NOMO-1 (cell line): ENCODE data around the gene ADH1C.
"Not testable (repeated sequence)": the region's sequence is repeated elsewhere in the genome, so short reads cannot be mapped to it uniquely, and the experiment has no call there.

ENCODE experiments used
- DNase-seq, 2 experiments: peaks; one replicate each; lab custom pipeline; 2025; ENCODE audit not compliant: unreplicated experiment in 2 of 2; lab: John Stamatoyannopoulos, UW

Gene ADH1C

DNA sequence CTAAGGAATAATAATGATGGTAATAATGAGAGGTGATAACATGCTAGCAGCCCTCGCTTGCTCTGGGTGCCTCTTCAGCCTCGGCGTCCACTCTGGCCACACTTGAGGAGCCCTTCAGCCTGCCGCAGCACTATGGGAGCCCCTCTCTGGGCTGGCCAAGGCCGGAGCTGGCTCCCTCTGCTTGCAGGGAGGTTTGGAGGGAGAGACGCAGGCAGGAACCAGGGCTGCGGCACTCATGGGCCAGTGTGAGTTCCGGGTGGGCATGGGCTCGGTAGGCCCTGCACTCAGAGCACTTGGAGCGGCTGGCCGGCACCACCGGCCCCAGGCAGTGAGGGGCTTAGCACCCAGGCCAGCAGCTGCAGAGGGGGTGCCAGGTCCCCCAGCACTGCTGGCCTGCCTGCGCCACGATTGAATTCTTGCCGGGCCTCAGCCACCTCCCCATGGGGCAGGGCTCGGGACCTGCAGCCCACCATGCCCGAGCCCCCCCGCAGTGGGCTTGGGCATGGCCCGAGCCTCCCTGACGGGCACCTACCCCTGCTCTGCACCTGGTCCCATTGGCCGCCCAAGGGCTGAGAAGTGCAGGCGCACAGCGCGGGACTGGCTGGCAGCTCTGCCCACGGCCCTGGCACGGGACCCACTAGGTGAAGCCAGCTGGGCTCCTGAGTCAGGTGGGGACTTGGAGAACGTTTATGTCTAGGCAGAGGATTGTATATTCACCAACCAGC lies 7.1 kb upstream of the ADH1C start:
- no peak for DNase-seq

DNA sequence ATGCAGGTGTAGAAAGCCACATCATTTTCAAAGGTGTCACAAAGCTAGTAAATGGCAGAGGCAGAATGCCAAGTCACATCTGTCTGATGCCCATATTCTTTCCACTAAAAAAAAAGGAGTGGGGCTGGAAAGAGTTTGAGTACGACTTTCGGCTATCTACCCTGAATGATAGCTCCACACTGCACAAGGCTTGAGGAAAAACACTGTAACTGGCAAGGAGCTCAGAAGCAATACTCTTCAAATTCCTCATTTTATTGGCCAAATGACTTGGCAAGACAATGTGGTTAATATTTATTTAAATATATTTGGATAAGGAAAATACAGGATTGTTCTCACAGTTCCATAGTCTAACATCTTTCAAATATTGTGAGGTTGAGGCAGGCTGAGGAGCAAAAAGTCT lies 5.4 kb upstream of the ADH1C start:
- DNase-seq: no peak

GRCh38 chr4:99356992-99357391 lies 4.4 kb upstream of the ADH1C start:
- DNase-seq: no peak

- not testable (repeated sequence) for DNase-seq
Observed at GRCh38 chr4:99356149-99356548, 3.6 kb upstream of the ADH1C start.

- DNase-seq: no peak
Observed at GRCh38 chr4:99351487-99351886, 1.1 kb downstream of the ADH1C start.

DNA sequence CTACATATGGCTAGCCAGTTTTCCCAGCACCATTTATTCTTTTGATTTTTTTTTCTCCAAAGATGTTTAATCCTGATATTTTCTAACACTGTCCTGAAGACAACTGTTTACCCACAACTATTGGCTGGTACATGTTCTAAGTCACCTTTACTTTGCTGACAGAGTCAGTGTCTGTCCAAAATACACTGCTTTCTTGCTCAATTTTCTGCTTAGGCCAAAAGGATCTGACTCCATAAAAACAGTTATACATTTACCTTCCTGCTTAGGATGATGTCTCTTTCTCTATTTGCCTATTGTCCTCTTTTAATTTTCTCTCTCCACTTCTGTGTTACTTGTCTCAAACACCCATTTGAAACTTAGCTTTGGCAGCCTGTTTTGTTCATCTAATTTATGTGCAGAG lies 3.2 kb downstream of the ADH1C start:
- no peak for DNase-seq

GRCh38 chr4:99342624-99343023 lies 9.9 kb downstream of the ADH1C start:
- DNase-seq: not testable (repeated sequence)

DNA sequence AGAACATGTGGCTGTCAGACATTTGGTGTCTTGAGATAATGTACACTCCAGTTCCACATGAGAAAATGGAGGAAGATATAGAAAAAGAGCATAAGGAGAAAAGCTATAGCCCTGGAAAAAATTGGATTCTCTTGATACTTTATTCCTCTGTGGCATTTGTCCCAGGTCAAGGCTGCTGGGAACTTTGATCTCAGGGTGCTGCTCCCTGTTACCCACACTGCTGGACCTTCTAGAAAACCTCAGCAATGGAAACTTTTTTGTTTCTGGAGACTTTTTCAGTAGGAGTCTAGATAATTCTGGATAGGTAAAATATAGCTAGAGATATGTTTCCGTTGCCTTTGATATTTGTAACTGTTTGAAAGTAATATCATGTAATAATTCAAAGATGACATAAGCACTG lies 11.1 kb downstream of the ADH1C start:
- no peak for DNase-seq

- no peak for DNase-seq
Observed at GRCh38 chr4:99339172-99339571, 13.4 kb downstream of the ADH1C start.

DNA sequence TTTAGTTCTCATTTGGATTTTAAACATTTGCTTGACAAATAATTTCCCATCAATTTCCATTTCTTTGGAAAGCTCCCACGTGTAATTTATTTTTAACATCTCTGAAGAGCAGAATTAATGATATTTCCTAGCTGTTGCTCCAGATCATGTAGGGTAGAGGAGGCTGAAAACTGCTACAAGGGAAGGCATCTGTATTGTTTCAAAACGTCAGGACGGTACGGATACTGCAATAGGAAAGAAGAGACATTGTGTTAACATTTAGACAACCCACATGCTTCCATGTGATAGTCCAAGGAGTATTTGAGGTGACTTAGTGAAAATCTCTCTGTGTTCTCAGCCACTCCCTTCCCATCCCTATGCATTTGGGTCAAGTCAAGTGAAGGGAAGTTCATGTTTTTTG lies 16.0 kb downstream of the ADH1C start:
- DNase-seq: no peak

DNA sequence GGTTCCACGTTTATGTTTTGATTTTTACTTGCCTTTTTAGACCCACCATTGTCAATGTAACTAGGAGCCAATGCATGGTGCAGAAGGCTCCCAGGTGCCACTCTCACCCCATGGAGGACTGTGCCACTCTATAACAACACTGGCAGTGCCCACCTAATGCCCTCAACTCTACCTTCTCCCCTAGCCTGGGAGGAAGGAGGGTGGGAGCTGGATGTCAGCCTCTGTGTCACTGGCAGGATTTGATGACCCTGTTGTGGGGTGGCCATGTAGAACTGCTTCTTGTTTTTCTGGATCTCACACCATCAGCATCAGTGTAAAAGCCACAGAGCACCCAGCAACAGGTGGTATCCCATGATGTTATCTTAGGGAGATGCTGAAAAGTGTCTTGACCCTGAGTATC lies 17.7 kb downstream of the ADH1C start:
- DNase-seq: no peak

- DNase-seq: no peak
Observed at GRCh38 chr4:99330648-99331047, 21.9 kb downstream of the ADH1C start.

DNA sequence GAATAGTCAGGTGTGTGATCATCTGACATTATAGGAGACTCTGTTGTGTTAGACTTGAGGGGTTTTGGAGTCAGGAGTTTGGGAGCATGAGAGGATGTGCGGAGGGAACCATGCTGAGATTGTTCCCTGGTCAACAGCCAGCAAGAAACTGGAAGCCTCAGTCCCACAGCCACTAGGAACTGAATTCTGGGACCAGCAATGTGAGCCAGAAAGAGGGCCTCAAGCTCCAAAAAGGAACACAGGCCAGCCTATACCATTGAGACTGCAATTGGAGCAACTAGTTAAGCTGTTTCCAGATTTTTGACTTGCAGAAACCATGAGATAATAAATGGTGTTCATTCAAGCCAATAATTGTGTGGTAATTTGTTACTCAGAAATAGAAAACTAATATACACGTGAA lies 22.7 kb downstream of the ADH1C start:
- no peak for DNase-seq

GRCh38 chr4:99324979-99325378 lies 27.6 kb downstream of the ADH1C start:
- no peak for DNase-seq

DNA sequence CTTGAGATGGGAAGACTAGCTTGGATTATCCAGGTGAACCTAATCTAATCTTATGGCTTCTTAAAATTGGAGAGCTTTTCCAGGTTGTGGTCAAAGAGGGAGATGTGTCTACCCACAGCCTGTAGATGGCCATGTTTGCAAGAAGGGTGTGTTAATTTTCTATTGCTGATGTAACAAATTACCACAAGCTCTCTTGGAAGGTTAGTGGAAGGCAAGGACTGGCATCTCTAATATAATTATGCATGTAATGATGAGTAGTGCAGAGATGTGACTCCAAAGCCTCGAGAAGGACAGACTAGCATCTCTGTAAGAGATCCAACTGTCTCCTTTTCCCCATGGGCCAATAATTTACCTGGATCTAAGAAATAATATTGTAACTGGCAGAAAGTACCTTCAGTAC lies 28.2 kb downstream of the ADH1C start:
- no peak for DNase-seq

GRCh38 chr4:99323756-99324155 lies 28.8 kb downstream of the ADH1C start:
- DNase-seq: no peak

DNA sequence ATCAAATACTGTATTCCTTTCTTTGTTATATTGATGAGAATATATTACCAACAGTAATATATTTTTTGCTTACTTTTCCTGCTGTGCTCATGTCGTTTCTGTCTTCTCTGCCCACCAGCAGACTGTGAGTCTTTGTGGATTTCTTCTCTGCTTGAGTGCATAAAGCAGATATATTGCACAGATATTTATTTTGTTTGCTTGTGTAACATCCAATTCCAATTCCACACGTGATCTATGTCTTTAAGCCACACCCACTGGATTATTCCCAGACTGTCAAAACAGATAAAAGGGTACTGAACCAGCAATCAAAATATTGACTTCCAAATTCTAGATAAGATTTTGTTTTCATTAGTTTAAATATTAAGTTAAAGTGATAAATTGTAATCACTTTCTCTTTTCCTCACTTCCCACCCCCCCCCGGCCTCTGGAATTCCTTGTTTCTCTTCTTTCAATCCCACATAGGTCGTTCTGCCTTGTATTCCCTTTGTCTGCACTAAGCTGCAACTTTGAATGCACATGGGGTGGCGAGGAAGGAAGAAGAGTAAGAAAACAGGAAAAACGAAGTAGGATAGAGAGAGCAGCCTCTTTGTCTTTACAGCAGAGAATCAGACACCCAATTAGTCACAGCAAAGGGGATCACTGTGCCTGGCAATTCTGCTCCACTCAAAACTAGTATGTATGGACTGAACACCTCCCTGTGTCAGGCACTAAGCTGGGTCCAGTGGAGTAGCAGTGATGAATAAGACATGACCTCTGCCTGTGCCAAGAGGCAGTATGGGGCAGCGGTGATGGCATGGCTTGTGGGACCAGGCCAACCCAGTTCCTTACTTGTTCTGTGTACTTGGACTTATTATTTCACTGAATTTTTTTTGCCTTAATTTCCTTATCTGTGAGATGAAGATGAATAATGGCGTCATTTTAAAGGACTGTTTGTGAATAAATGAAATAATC lies 31.0 kb downstream of the ADH1C start, which contains the start of gene ADH1B:
Gene ADH1B, minus strand, starts transcription at position 161 of the 951 bp plus-strand sequence. Its CDS starts 70 bp downstream, at position 91.
- no peak for DNase-seq

- DNase-seq: not testable (repeated sequence)
Observed at GRCh38 chr4:99317811-99318210, 34.7 kb downstream of the ADH1C start.

GRCh38 chr4:99317354-99317753 lies 35.2 kb downstream of the ADH1C start:
- DNase-seq: no peak

DNA sequence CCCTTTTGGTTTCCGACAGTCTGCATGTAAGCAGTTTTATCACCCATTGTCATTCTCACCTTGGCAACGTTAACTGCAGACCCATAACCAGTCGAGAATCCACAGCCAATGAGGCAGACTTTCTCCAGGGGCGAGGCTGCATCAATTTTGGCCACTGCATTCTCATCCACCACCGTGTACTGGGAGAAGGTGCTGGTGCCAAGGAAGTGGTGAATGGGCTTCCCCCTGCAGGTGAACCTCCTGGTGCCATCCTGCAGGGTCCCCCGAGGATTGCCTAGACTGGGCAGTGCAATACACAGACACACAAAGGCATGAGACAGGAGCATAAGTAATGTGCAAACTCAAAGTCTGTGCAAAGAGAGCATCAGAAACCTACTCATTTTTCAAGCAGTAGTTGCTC lies 36.7 kb downstream of the ADH1C start:
- DNase-seq: no peak

DNA sequence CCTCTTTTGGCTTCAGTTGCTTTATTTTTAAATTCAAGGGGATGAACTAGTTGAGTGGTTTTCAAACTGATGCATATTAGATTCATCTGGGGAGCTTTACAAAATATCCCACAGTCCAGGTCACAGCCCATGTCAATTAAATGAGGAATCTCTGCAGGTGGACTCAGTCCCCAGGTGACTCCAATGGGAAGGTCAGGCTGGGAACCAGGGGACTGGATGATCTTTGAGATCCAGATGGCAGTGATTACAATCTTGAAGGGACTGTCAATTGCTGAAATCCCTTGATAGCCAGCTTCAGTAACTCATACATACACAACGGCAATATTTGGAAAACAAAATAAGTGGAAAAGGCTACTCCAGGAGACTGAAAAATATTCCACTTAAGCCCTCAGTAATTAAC lies 38.3 kb downstream of the ADH1C start:
- no peak for DNase-seq

- no peak for DNase-seq
Observed at GRCh38 chr4:99310389-99310788, 42.2 kb downstream of the ADH1C start.
